ENCODE results near the gene ANKRD27. TPM values are rescaled to one million over a fixed set of nuclear protein-coding genes. Genes with fewer than 3 reads are reported as not detected.

Gene ANKRD27
- total RNA-seq, 1 donor from 2014 or later, result 37.0 TPM

DNA sequence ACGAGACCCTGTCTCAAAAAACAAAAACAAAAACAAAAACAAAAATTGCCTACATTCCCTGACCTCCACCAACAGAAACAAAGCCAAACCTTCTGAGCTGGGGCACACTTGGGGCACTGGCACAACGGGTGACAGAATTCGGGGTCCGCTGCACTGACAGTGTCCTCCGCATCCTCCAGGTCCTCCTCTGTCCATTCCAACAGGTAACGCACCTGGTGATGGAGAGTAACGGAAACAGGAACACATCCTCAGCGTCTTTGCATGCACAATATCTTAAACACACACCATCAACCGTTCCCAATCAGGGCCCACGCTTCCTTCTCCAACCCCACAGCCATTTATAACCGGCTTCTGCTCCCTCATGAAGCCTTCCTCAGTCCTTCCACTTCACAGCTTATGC is 59.4 kb downstream of the ANKRD27 start:
- Mint-ChIP-seq H3K36me3 (peaks cover 39% of the 10 kb centered on the region), H3K27ac (no peak overlapping the region), H3K27me3 (no peaks in the 10 kb centered on the region), H3K4me3 (no peak overlapping the region), H3K4me1 (ENCODE audit: unreplicated experiment) (no peaks in the 10 kb centered on the region), H3K9me3 (peaks cover 5% of the 10 kb centered on the region)
- no peak for DNase-seq (ENCODE audit: extremely low spot score, unreplicated experiment)
- TF ChIP-seq, protein P1, sequence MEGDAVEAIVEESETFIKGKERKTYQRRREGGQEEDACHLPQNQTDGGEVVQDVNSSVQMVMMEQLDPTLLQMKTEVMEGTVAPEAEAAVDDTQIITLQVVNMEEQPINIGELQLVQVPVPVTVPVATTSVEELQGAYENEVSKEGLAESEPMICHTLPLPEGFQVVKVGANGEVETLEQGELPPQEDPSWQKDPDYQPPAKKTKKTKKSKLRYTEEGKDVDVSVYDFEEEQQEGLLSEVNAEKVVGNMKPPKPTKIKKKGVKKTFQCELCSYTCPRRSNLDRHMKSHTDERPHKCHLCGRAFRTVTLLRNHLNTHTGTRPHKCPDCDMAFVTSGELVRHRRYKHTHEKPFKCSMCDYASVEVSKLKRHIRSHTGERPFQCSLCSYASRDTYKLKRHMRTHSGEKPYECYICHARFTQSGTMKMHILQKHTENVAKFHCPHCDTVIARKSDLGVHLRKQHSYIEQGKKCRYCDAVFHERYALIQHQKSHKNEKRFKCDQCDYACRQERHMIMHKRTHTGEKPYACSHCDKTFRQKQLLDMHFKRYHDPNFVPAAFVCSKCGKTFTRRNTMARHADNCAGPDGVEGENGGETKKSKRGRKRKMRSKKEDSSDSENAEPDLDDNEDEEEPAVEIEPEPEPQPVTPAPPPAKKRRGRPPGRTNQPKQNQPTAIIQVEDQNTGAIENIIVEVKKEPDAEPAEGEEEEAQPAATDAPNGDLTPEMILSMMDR (conservative IDR thresholded peaks at IDR 0.05), result no peak

DNA sequence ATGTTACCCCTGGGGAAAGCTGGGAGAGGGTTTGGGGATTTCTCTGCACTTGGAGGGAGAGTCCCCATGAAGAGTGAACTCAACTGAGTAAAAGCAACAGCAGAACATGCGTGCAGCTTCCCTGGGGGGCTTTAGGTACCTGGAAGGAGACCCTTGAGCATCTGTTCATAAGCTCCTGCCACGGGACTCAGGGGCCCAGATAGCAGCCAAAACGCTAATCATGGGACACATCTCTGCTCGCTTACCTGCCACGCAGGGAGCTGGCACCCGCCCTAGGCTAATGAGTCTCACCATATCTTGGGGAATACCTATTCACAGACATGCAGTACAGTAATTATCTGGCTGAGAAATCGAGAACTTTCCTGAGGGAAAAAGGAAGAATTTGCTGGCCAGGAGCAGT is 60.1 kb downstream of the ANKRD27 start:
- TF ChIP-seq, protein P1 (conservative IDR thresholded peaks at IDR 0.05), result no peak
- Mint-ChIP-seq H3K4me3 (no peak overlapping the region), H3K27ac (no peak overlapping the region), H3K4me1 (ENCODE audit: unreplicated experiment) (no peaks in the 10 kb centered on the region), H3K9me3 (peaks cover 5% of the 10 kb centered on the region), H3K27me3 (no peaks in the 10 kb centered on the region), H3K36me3 (peaks cover 39% of the 10 kb centered on the region)
- DNase-seq (ENCODE audit: extremely low spot score, unreplicated experiment), result no peak

DNA sequence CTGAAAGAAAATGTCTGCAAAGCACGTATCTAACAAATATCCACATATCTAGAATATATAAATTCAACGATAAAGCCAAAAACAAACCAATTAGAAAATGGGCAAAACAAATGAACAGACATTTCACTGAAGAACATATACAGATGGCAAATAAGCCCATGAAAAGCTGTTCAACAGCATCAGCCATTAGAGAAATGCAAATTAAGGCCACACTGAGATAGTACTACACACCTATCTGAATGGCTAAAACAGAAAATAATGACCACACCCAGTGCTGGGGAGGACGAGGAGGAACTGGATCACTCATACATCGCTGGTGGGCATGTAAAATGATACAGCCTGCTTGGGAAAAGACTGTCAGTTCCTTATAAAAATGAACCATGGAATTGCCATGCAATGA is 62.0 kb downstream of the ANKRD27 start:
- no peaks in the 10 kb centered on the region for H3K27me3 Mint-ChIP-seq
- H3K4me1 Mint-ChIP-seq (ENCODE audit: unreplicated experiment), result no peaks in the 10 kb centered on the region
- H3K4me3 Mint-ChIP-seq, result no peak overlapping the region
- H3K9me3 Mint-ChIP-seq, result peaks cover 5% of the 10 kb centered on the region
- no peak for DNase-seq (ENCODE audit: extremely low spot score, unreplicated experiment)
- TF ChIP-seq, protein P1 (conservative IDR thresholded peaks at IDR 0.05), result no peak
- peaks cover 44% of the 10 kb centered on the region for H3K36me3 Mint-ChIP-seq
- no peak overlapping the region for H3K27ac Mint-ChIP-seq

DNA sequence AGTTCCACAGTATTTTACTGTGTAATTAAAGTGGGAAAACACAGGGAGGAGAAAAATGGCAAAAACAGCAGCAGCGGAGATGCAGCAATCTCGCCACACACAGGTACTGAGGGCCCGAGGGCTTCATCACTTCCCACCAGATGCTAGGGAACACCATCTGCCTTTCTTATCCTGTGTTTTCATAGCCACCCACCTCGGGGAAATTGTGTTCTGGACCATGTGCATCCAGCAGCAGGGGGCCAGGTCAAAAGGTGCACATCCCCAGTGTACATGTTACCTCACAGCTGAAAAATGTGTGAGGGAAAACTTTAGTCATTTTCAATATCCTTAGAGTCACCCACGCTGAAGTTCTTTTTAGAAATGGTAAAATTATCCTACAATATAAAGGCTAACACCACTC is 63.8 kb downstream of the ANKRD27 start:
- no peak overlapping the region for H3K27ac Mint-ChIP-seq
- no peak for DNase-seq (ENCODE audit: extremely low spot score, unreplicated experiment)
- H3K36me3 Mint-ChIP-seq, result peaks cover 44% of the 10 kb centered on the region
- no peaks in the 10 kb centered on the region for H3K4me1 Mint-ChIP-seq (ENCODE audit: unreplicated experiment)
- no peak overlapping the region for H3K4me3 Mint-ChIP-seq
- peaks cover 5% of the 10 kb centered on the region for H3K9me3 Mint-ChIP-seq
- H3K27me3 Mint-ChIP-seq, result no peaks in the 10 kb centered on the region
- TF ChIP-seq, protein P1 (conservative IDR thresholded peaks at IDR 0.05), result no peak

DNA sequence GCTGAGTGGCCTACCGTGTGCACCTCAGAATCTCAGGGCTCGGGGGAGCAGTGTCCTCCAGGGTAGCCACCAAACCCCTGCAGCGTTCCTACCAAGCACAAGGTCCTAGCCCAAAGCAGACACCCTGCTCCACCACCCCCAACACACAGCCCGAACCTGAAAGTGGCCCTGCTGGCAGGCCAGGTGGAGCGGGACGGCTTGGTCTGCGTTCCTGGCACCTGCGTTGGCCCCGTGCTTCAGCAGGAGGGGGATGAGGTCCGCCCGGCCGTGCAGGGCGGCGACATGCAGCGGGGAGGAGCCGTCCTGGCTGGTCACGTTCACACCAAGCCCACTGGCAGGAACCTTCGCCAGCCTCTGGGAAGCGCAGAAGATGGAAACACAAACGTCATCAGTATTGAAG is 67.5 kb downstream of the ANKRD27 start:
- Mint-ChIP-seq H3K4me1 (ENCODE audit: unreplicated experiment) (no peaks in the 10 kb centered on the region), H3K9me3 (no peaks in the 10 kb centered on the region), H3K27me3 (no peaks in the 10 kb centered on the region), H3K36me3 (peaks cover 23% of the 10 kb centered on the region), H3K27ac (no peak overlapping the region), H3K4me3 (no peak overlapping the region)
- TF ChIP-seq, protein P1 (conservative IDR thresholded peaks at IDR 0.05), result no peak
- no peak for DNase-seq (ENCODE audit: extremely low spot score, unreplicated experiment)

DNA sequence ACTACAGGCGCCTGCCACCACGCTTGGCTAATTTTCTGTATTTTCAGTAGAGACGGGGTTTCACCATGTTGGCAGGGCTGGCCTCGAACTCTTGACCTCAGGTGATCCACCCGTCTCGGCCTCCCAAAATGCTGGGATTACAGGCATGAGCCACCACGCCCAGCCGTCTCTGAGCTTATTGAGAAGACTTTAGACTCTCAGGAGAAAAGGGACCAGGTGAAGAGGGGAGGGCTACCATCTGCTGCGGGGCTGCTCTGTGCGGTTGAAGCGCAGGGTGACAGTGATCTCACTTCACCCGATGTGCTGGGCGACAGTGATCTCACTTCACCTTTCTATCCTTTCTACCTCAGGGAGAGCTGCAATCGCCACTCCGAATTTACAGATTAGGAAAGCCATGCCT is 68.7 kb downstream of the ANKRD27 start:
- H3K36me3 Mint-ChIP-seq, result peaks cover 16% of the 10 kb centered on the region
- H3K4me3 Mint-ChIP-seq, result no peak overlapping the region
- H3K27me3 Mint-ChIP-seq, result no peaks in the 10 kb centered on the region
- no peaks in the 10 kb centered on the region for H3K4me1 Mint-ChIP-seq (ENCODE audit: unreplicated experiment)
- TF ChIP-seq, protein P1 (conservative IDR thresholded peaks at IDR 0.05), result no peak
- H3K27ac Mint-ChIP-seq, result no peak overlapping the region
- no peak for DNase-seq (ENCODE audit: extremely low spot score, unreplicated experiment)
- no peaks in the 10 kb centered on the region for H3K9me3 Mint-ChIP-seq

Data from type B pancreatic cell (in vitro differentiated cells).